NCI-H2171 (cell line): ENCODE data around the gene AGXT.
A peak's percentile ranks its signal among the peaks of the same experiment; 100 is the strongest.

Experiments used
- DNase-seq: peaks from one replicate; lab custom pipeline; 2025; lab: John Stamatoyannopoulos, UW

The AGXT gene

GRCh38 chr2:240868286-240869108, at the start of gene AGXT:
TSS of gene AGXT (plus strand) at chr2:240868824. CDS start at chr2:240868866, 42 bp downstream.
- DNase-seq, result no peak

- peak; percentile 5 for DNase-seq
These were observed 49.3 kb upstream of the AGXT start for GRCh38 chr2:240819126-240819857.

DNA sequence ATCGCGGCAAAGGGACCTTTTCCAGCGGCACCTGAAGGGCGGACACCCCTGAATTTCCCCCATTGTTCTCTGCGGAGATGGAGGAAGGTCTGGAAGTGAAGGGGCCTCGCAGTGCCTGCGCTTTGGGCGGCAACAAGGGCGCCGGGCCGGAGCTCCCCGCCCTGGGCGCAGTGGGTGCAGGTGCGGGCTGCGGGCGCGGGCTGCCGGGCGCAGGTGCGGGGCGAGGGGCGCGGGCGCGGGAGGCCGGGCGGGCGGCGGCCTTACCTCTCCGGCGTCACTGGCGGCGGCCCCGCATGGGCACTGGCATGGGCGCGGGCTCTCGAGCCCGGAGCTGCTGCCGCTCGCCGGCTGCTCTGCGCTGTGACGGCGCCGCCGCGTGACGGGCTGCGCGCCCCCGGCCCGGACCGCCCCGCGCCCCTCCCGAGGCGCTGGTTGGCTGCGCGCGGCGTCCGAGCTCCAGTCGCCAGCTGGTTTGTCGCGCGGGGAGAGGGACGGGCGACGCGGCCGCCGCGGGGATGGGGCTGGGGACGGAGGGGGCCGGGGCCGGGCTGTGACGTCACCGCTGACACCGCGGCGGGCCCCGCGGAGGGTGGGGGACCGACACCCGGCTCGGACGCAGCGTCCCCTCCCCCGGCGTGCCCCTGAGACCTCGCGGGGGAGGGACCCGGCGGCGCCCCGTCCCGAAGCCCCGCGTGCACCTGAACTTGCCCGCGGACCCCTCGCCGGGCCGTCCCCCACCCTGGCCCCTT, 48.6 kb upstream of the AGXT start, which contains the start of gene KIF1A:
Gene KIF1A, minus strand, starts transcription at position 362 of the 749 bp plus-strand sequence. CDS start 22,467 bp downstream, outside the sequence.
- peak; percentile 68 for DNase-seq

GRCh38 chr2:240820607-240821428, 47.8 kb upstream of the AGXT start:
- DNase-seq, result peak; percentile 48

DNA sequence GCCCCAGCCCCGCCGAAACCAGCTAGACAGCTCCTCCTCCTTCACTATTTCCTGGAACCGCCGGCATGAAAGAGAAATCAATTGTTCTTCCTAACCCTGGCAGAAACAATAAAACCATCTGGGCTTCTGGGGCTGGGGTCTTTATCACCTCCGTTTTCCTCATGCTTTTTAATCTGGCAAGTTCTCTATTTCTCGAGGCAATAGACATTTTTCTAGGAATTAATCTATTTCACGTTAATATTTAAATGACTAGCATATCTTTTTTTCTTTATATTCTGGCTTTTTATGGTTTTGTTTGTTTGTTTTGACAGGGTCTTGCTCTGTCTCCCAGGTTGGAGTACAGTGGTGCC, 47.2 kb upstream of the AGXT start:
- DNase-seq, result no peak

DNA sequence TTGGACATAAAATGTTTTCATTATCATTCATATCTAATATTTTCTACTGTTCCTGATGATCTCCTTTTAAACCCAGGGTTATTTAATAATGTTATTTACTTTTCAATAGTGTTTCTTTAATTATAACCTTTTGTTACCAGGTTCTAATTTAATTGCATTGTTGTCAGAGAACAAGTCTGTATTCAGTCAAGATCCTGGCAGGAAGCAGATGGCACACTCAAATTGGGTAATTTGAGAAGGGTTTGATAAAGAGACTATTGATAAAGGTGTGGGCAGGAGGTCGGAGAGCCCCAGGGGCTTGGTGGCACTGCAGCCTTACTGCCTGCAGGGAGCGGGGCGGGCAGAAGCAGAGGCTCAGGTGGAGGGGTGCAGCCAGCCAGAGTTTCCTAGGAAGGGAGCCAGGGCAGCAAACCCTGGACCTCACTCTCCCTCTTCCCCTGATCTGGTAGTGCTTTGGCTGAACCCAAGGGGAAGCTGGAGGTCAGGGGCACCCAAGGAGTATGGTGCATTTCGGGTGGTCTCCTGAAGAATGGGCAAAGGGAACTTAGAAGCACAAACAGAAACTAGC, 46.3 kb upstream of the AGXT start:
- DNase-seq, result peak; percentile 6

- DNase-seq, result no peak
These were observed 44.9 kb upstream of the AGXT start for GRCh38 chr2:240823449-240824336.

GRCh38 chr2:240825476-240825875, 43.1 kb upstream of the AGXT start:
- no peak for DNase-seq

GRCh38 chr2:240831594-240832204, 36.9 kb upstream of the AGXT start:
- no peak for DNase-seq

DNA sequence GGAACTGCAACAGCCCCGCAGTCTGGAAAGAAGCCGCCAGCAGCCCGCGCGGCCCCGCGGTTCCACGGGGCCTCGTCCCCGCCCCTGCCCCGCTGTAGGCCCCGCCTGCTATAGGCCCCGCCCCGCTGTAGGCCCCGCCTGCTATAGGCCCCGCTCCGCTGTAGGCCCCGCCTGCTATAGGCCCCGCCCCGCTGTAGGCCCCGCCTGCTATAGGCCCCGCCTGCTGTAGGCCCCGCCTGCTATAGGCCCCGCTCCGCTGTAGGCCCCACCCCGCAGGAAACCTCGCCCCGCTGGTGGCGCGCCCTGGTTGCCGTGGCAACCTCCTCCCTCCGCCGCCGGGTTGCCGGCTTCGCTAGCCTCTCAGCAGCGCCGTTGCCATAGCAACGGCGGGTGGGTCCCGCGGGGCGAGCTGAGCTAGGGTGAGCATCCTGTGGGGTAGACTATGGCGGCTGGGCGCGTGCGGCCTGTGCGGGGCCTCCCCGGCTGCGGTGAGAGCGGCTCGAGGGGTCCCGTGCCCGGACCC, 36.4 kb upstream of the AGXT start:
- peak; percentile 83 for DNase-seq

DNA sequence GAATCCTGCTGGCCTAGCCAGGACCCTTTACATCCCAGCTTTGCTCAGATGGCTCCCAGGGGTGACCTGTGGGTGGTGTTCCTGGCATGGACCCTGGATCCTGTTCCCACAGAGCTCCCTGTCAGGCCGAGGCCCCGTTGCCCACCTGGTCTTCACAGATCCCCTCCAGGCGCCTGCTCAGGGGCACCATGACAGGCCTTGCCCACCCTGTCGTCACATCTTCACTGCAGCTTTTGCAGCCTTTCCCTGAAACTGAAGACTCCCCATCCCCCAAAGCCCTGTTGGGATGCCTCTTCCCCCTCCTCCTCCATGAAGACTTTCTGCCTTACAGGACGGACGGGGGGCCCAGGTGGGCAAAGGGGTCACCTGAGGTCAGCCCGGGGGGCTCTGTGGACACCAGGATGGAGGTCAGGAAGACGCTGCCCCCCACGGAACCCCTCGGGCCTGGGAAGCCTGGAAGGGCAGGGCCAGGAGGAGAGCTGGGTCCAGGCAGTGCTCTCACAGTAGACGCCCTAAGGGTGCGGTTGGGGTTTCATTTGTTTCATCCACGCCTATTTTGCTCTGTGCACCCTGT, 35.6 kb upstream of the AGXT start:
- no peak for DNase-seq

GRCh38 chr2:240833724-240834285, 34.8 kb upstream of the AGXT start:
- no peak for DNase-seq

GRCh38 chr2:240834377-240834975, 34.1 kb upstream of the AGXT start:
- no peak for DNase-seq

DNA sequence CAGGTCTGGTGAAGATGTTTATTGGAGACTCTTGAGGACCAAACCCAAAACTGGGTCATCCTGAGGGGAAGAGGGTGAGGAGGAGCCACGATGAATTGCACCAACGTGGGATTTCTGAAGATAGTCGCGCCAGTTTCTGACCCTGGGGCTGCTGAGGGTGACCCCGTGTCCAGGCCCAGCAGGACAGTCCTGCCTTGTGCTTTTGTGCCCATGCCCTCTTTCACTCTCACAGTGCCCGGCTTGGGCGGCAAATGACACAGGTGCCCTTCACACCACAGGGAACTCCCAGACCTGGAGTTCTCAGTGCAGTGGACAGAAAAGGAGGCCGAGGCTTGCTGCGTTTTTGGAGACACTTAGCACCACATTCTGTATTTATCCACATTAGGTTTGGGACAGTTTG, 33.1 kb upstream of the AGXT start:
- no peak for DNase-seq

DNA sequence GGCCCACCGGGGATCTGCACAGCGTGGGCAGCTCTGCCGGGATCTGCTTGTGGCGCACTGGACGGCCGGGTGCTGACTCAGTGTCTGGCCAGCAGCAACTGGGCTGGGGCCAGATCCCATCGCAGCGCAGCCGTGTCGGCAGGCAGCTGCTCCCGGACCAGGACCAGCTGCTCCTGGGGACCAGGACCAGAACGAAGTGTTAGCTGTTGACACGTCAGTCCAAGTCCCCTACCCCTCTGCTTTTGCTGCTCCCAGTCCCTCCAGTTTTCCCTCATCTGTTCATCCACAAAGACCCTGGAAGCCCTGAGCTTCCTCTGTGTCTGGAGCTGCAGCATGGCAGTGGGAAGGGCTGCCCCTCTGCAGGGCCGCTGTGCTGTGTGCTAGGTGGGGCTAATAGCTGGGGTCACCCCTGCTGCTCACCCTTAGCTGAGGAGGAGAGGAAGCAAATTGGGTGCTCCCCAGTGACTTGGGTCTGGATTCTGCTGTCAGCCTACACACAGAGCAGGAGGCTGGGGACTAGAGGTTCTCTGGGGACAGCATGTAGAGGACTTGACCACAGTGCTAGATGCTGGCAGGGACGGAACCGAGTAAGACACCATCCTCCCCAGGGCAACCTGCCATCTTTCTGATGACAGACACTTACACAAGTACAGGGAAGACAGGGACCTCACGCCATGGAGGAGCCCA, 31.7 kb upstream of the AGXT start:
- no peak for DNase-seq

GRCh38 chr2:240837621-240838020, 31.0 kb upstream of the AGXT start:
- no peak for DNase-seq

DNA sequence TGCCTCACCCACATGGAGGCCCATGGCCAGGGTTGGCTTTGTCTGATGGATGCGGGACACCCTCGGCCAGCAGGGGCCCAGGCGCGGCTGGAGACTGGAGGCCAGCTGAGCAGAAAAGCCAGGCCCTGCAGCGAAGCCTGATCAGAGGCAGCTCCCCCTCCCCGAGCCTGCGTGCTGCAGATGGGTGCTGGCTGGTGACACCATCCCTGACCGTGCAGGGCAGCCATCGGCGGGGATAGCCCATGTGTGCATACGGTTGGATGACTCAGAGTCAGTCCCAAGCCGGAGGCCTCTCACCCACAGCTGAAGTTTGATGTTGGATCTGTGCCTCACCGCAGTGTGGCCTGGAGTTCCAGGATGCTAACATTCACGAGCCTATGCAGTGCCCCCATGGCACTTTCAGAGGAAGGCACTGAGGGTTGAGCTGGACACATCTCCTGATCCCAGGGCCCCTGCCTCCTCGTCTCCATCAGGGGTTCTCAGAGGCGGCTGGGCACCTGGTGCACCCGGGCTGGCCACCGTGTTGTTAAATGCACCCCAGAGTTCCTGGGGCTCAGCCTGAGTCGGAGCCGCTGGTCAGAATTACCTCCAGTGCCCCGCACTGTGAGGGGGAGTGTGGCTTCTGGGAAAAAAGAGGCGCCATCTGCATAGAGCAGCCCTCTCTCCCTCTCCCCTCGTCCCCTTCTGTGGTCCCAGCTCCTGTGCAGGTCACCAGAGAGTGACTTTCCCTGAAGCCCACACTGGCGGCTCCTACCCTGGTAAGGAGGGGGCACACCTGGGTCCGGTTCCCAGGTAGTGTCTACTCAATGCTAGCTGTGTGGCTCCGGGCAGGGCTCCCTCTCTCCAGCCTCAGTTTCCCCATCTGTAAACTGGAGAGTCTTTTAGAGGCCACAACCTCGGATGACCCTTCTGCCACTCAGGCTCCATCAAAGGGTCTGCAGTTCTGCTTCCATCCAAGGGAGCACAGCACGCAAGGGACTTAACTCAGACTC, 29.2 kb upstream of the AGXT start:
- DNase-seq, result no peak
